ENCODE measurements around the gene SLC35G6. TPM values are rescaled to one million over a fixed set of nuclear protein-coding genes. Genes with fewer than 3 reads are reported as not detected.

Gene SLC35G6
- total RNA-seq, 1 donor from 2014 or later: not detected

DNA sequence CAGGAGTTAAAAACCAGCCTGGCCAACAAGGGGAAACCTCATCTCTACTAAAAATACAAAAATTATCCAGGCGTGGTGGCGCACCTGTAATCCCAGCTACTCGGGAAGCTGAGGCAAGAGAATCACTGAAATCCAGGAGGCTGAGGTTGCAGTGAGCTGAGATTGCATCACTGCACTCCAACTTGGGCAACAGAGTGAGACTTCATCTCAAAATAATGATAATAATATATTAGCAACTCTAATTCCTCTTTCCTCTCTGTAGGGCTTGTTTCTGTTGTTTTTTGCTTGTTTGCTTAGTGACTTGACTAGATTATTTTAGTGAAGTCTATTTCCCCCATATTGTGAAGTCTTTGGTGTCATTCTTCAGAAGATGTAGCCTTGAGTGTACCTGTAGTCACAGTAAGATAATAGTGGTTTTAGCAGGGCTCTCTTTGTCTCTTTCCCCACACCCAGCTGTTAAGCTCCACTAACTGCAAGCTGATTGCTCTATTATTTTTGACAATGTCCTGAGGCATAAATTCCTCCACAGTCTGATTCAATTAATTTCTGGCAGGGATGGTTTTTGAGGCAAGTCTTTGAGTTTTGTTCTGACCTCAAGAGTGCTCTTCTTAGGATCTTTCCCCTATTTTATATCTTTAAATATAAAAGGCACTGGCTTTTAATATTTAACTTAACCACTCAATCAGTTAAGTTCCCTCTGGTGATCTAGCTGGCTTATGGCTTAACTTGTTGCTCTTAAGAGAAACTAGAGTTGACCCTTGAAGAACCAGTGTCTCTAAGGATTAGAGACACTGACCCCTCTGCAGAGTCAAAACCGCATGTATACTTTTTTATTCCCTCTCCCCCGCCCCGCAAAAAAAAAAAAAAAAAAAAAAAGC, 49.0 kb downstream of the SLC35G6 start:
- DNase-seq (ENCODE audit: low spot score) (no peak), ATAC-seq (no peak)
- intact Hi-C loops (cut with DNase I): no loop called here

Other genes with a start within 250 kb of the SLC35G6 start
- 49.1 TPM for gene DVL2, start 246.9 kb upstream of the SLC35G6 start, total RNA-seq
- gene PHF23, start 242.0 kb upstream of the SLC35G6 start, total RNA-seq: 23.8 TPM
- gene GABARAP, start 239.0 kb upstream of the SLC35G6 start, total RNA-seq: 397 TPM
- gene CTDNEP1, start 229.7 kb upstream of the SLC35G6 start, total RNA-seq: 82.0 TPM
- gene ELP5, start 229.2 kb upstream of the SLC35G6 start, total RNA-seq: 26.7 TPM
- 4.1 TPM for gene CLDN7, start 219.0 kb upstream of the SLC35G6 start, total RNA-seq
- gene SLC2A4, start 199.7 kb upstream of the SLC35G6 start, total RNA-seq: 6.1 TPM
- 2.1 TPM for gene YBX2, start 186.8 kb upstream of the SLC35G6 start, total RNA-seq
- 168 TPM for gene EIF5A, start 173.8 kb upstream of the SLC35G6 start, total RNA-seq
- gene GPS2, start 166.1 kb upstream of the SLC35G6 start, total RNA-seq: 53.8 TPM
- 37.0 TPM for gene NEURL4, start 152.1 kb upstream of the SLC35G6 start, total RNA-seq
- gene ACAP1, start 144.9 kb upstream of the SLC35G6 start, total RNA-seq: 38.3 TPM
- 64.6 TPM for gene KCTD11, start 129.3 kb upstream of the SLC35G6 start, total RNA-seq
- gene TMEM95, start 126.3 kb upstream of the SLC35G6 start, total RNA-seq: not detected
- 6.1 TPM for gene TNK1, start 100.4 kb upstream of the SLC35G6 start, total RNA-seq
- 37.1 TPM for gene PLSCR3, start 86.9 kb upstream of the SLC35G6 start, total RNA-seq
- gene TMEM256, start 77.3 kb upstream of the SLC35G6 start, total RNA-seq: 75.0 TPM
- 44.8 TPM for gene NLGN2, start 73.6 kb upstream of the SLC35G6 start, total RNA-seq
- not detected for gene SPEM1, start 61.1 kb upstream of the SLC35G6 start, total RNA-seq
- gene SPEM2, start 55.8 kb upstream of the SLC35G6 start, total RNA-seq: not detected
- gene SPEM3, start 52.6 kb upstream of the SLC35G6 start, total RNA-seq: not detected
- gene TMEM102, start 46.0 kb upstream of the SLC35G6 start, total RNA-seq: 3.0 TPM
- gene FGF11, start 41.9 kb upstream of the SLC35G6 start, total RNA-seq: 3.8 TPM
- 6.3 TPM for gene CHRNB1, start 36.4 kb upstream of the SLC35G6 start, total RNA-seq
- gene ZBTB4, start 1.8 kb upstream of the SLC35G6 start, total RNA-seq: 84.2 TPM
- 126 TPM for gene POLR2A, start 2.9 kb downstream of the SLC35G6 start, total RNA-seq
- gene TNFSF12, start 67.6 kb downstream of the SLC35G6 start, total RNA-seq: 63.9 TPM
- gene TNFSF13, start 77.3 kb downstream of the SLC35G6 start, total RNA-seq: 32.7 TPM
- 39.8 TPM for gene SENP3, start 80.5 kb downstream of the SLC35G6 start, total RNA-seq
- gene CD68, start 98.2 kb downstream of the SLC35G6 start, total RNA-seq: 83.0 TPM
- 21.4 TPM for gene MPDU1, start 102.4 kb downstream of the SLC35G6 start, total RNA-seq
- 5.1 TPM for gene SOX15, start 108.6 kb downstream of the SLC35G6 start, total RNA-seq
- gene FXR2, start 133.5 kb downstream of the SLC35G6 start, total RNA-seq: 46.5 TPM
- gene SAT2, start 146.4 kb downstream of the SLC35G6 start, total RNA-seq: 68.7 TPM
- 0.53 TPM for gene SHBG, start 148.7 kb downstream of the SLC35G6 start, total RNA-seq
- 14.3 TPM for gene ATP1B2, start 169.5 kb downstream of the SLC35G6 start, total RNA-seq
- 41.5 TPM for gene TP53, start 206.0 kb downstream of the SLC35G6 start, total RNA-seq
- 5.7 TPM for gene WRAP53, start 207.0 kb downstream of the SLC35G6 start, total RNA-seq
- 0.53 TPM for gene EFNB3, start 223.8 kb downstream of the SLC35G6 start, total RNA-seq
- 0.31 TPM for gene DNAH2, start 236.3 kb downstream of the SLC35G6 start, total RNA-seq